IMR-90 (cell line): ENCODE data around the gene CELSR2. TPM values are rescaled to one million over a fixed set of nuclear protein-coding genes. Genes with fewer than 3 reads are reported as not detected.

ENCODE experiments used
- polyA plus RNA-seq, 3 experiments: library from polyadenylated mRNA; depleted of rRNA; stranded (reverse); fragments of >200 nt; gene quantifications; 2 replicates each; pipeline ENCODE4 v1.2.3, GENCODE V29; 2012; ENCODE audit warnings: low replicate concordance in 1 of 3
- total RNA-seq: library from RNA; depleted of rRNA; stranded (reverse); fragments of >200 nt; gene quantifications from 2 replicates; pipeline ENCODE4 v1.2.3, GENCODE V29; 2012; rRNA removed

Gene CELSR2
- total and polyA plus RNA-seq, 2 of the 4 experiments (the other 2 are of a cell fraction): 1.3 to 5.3 TPM

Other genes starting within 250 kb of the CELSR2 start
- 17.4 and 23.3 TPM in 2 replicates for gene WDR47, start 207.4 kb upstream of the CELSR2 start, total RNA-seq
- gene WDR47, start 207.4 kb upstream of the CELSR2 start, polyA plus RNA-seq (2012; rRNA removed): 7.4 and 8.2 TPM in 2 replicates
- 13.1 and 81.4 TPM in 2 replicates for gene TAF13, start 173.5 kb upstream of the CELSR2 start, total RNA-seq
- gene TAF13, start 173.5 kb upstream of the CELSR2 start, polyA plus RNA-seq (2012; rRNA removed): 28.0 and 42.5 TPM in 2 replicates
- gene TMEM167B, start 158.8 kb upstream of the CELSR2 start, total RNA-seq: 27.5 and 32.1 TPM in 2 replicates
- gene TMEM167B, start 158.8 kb upstream of the CELSR2 start, polyA plus RNA-seq (2012; rRNA removed): 19.2 and 21.6 TPM in 2 replicates
- 0.28 and 0.54 TPM in 2 replicates for gene ELAPOR1, start 135.4 kb upstream of the CELSR2 start, total RNA-seq
- gene ELAPOR1, start 135.4 kb upstream of the CELSR2 start, polyA plus RNA-seq (2012; rRNA removed): 1.6 and 1.7 TPM in 2 replicates
- gene SARS1, start 35.6 kb upstream of the CELSR2 start, total RNA-seq: 348 and 373 TPM in 2 replicates
- gene SARS1, start 35.6 kb upstream of the CELSR2 start, polyA plus RNA-seq (2012; rRNA removed): 214 and 231 TPM in 2 replicates
- gene PSRC1, start 33.6 kb downstream of the CELSR2 start, total RNA-seq: 34.6 and 36.4 TPM in 2 replicates
- 40.3 and 42.1 TPM in 2 replicates for gene PSRC1, start 33.6 kb downstream of the CELSR2 start, polyA plus RNA-seq (2012; rRNA removed)
- not detected in 2 replicates for gene MYBPHL, start 57.5 kb downstream of the CELSR2 start, total RNA-seq
- 0.07 TPM in 1 of 2 replicates, not detected in the other for gene MYBPHL, start 57.5 kb downstream of the CELSR2 start, polyA plus RNA-seq (2012; rRNA removed)
- gene SORT1, start 148.4 kb downstream of the CELSR2 start, total RNA-seq: 16.7 and 18.9 TPM in 2 replicates
- 13.7 and 15.8 TPM in 2 replicates for gene SORT1, start 148.4 kb downstream of the CELSR2 start, polyA plus RNA-seq (2012; rRNA removed)
- gene PSMA5, start 176.9 kb downstream of the CELSR2 start, total RNA-seq: 75.5 and 83.9 TPM in 2 replicates
- 107 TPM in 2 replicates for gene PSMA5, start 176.9 kb downstream of the CELSR2 start, polyA plus RNA-seq (2012; rRNA removed)
- gene SYPL2, start 217.0 kb downstream of the CELSR2 start, total RNA-seq: under 0.01 TPM in 2 replicates
- gene SYPL2, start 217.0 kb downstream of the CELSR2 start, polyA plus RNA-seq (2012; rRNA removed): 0.55 and 0.65 TPM in 2 replicates
- gene ATXN7L2, start 234.4 kb downstream of the CELSR2 start, total RNA-seq: 1.3 and 1.7 TPM in 2 replicates
- gene ATXN7L2, start 234.4 kb downstream of the CELSR2 start, polyA plus RNA-seq (2012; rRNA removed): 4.8 and 6.4 TPM in 2 replicates
- 3.6 and 5.7 TPM in 2 replicates for gene CYB561D1, start 244.6 kb downstream of the CELSR2 start, total RNA-seq
- 5.6 and 8.1 TPM in 2 replicates for gene CYB561D1, start 244.6 kb downstream of the CELSR2 start, polyA plus RNA-seq (2012; rRNA removed)